ENCODE data around the gene NOC2L.

The NOC2L gene

GRCh38 chr1:916173-917075 is 42.6 kb downstream of the NOC2L start:
- no peak for DNase-seq (ENCODE audit: low read depth)

- no peak for DNase-seq (ENCODE audit: low read depth)
These were observed 43.5 kb downstream of the NOC2L start for GRCh38 chr1:915295-916172.

GRCh38 chr1:914891-915280 is 44.2 kb downstream of the NOC2L start:
- no peak for DNase-seq (ENCODE audit: low read depth)

- no peak for DNase-seq (ENCODE audit: low read depth)
These were observed 44.7 kb downstream of the NOC2L start for GRCh38 chr1:914131-914890.

GRCh38 chr1:913491-914130 is 45.4 kb downstream of the NOC2L start:
- DNase-seq (ENCODE audit: low read depth): no peak

GRCh38 chr1:912740-913301 is 46.2 kb downstream of the NOC2L start:
- no peak for DNase-seq (ENCODE audit: low read depth)

- no peak for DNase-seq (ENCODE audit: low read depth)
These were observed 46.9 kb downstream of the NOC2L start for GRCh38 chr1:911875-912739.

- DNase-seq (ENCODE audit: low read depth): no peak
These were observed 48.0 kb downstream of the NOC2L start for GRCh38 chr1:910881-911721.

- DNase-seq (ENCODE audit: low read depth): no peak
These were observed 48.7 kb downstream of the NOC2L start for GRCh38 chr1:910311-910880.

- no peak for DNase-seq (ENCODE audit: low read depth)
These were observed 49.2 kb downstream of the NOC2L start for GRCh38 chr1:909861-910310.

- no peak for DNase-seq (ENCODE audit: low read depth)
These were observed 50.4 kb downstream of the NOC2L start for GRCh38 chr1:908661-909060.

GRCh38 chr1:907611-908451 is 51.2 kb downstream of the NOC2L start:
- no peak for DNase-seq (ENCODE audit: low read depth)

GRCh38 chr1:906600-907420 is 52.2 kb downstream of the NOC2L start:
- DNase-seq (ENCODE audit: low read depth): no peak

GRCh38 chr1:905811-906599 is 53.1 kb downstream of the NOC2L start:
- no peak for DNase-seq (ENCODE audit: low read depth)

GRCh38 chr1:905071-905749 is 53.8 kb downstream of the NOC2L start:
- DNase-seq (ENCODE audit: low read depth): no peak

All from stimulated activated CD8-positive, alpha-beta memory T cell treated with anti-CD3 and anti-CD28 coated beads, Interleukin-12 subunit alpha, Interleukin-12 subunit beta, amount 100 ng/mL, for 4 hours (primary cell).